PC-9 (cell line): Measurements from ENCODE around the gene ERC1. TPM values are rescaled to one million over a fixed set of nuclear protein-coding genes. Genes with fewer than 3 reads are reported as not detected.

Experiments
- BruUV-seq: library from RNA; stranded (reverse); fragments of 400-500 nt; replicated peaks from 2 replicates; lab custom pipeline; 2021; lab: Mats Ljungman, UMichigan
- CTCF ChIA-PET: fragments of 300-600 bp; sonication (Branson Sonifier 250); formaldehyde crosslinking; loops from one replicate; lab custom pipeline; 2022; ENCODE audit warnings: antibody characterized with exemption; lab: Charles Lee
- POLR2A ChIA-PET: fragments of 300-600 bp; sonication (Branson Sonifier 250); formaldehyde crosslinking; loops from one replicate; lab custom pipeline; 2022; ENCODE audit warnings: antibody characterized with exemption; ENCODE audit not compliant: unreplicated experiment; lab: Charles Lee
- DNase-seq, 2 experiments: peaks; one replicate each; pipeline versions ENCODE4 v3.0.0 to v3.0.0-alpha.2; 2015 to 2022; ENCODE audit warnings: mixed read lengths in 1 of 2
- H2AFZ ChIP-seq: fragments of 200-600 bp; sonication (generic); 2 replicates; pipeline ENCODE4 v1.8.1; 2017; ENCODE audit warnings: antibody characterized with exemption
- H3F3A ChIP-seq: fragments of 200-600 bp; sonication (generic); 2 replicates; pipeline ENCODE4 v1.8.1; 2017; ENCODE audit warnings: antibody characterized with exemption, mild to moderate bottlenecking, low read depth; ENCODE audit not compliant: insufficient read depth
- H3K27ac ChIP-seq: fragments of 200-600 bp; sonication (generic); 2 replicates; pipeline ENCODE4 v1.6.1; 2016; ENCODE audit warnings: mixed run types
- H3K27me3 ChIP-seq: fragments of 200-600 bp; sonication (generic); 2 replicates; pipeline ENCODE4 v1.6.1; 2016; ENCODE audit warnings: low read depth, mixed run types; ENCODE audit not compliant: insufficient read depth
- H3K36me3 ChIP-seq: fragments of 200-600 bp; sonication (generic); 2 replicates; pipeline ENCODE4 v1.6.1; 2016; ENCODE audit warnings: low read depth, mixed run types
- H3K4me1 ChIP-seq: fragments of 200-600 bp; sonication (generic); replicated peaks from 2 replicates; pipeline ENCODE4 v1.6.1; 2016; ENCODE audit warnings: mixed run types; ENCODE audit not compliant: insufficient read depth
- H3K4me2 ChIP-seq: fragments of 200-600 bp; sonication (generic); 2 replicates; pipeline ENCODE4 v1.6.1; 2017; ENCODE audit warnings: mixed run types
- H3K4me3 ChIP-seq: fragments of 200-600 bp; sonication (generic); 2 replicates; pipeline ENCODE4 v1.6.1; 2016; ENCODE audit warnings: mixed run types
- H3K79me2 ChIP-seq: fragments of 200-600 bp; sonication (generic); 2 replicates; pipeline ENCODE4 v1.6.1; 2017; ENCODE audit warnings: low read depth, mixed run types
- H3K9me2 ChIP-seq: fragments of 200-600 bp; sonication (generic); 2 replicates; pipeline ENCODE4 v1.8.1; 2017; ENCODE audit warnings: mild to moderate bottlenecking; ENCODE audit not compliant: insufficient read depth
- H3K9me3 ChIP-seq: fragments of 200-600 bp; sonication (generic); 2 replicates; pipeline ENCODE4 v1.8.1; 2016; ENCODE audit warnings: low read depth; ENCODE audit not compliant: insufficient read depth
- H4K20me1 ChIP-seq: fragments of 200-600 bp; sonication (generic); 2 replicates; pipeline ENCODE4 v1.8.1; 2017; ENCODE audit not compliant: insufficient read depth
- EZH2 ChIP-seq: fragments of 200-600 bp; sonication (generic); IDR thresholded peaks from 2 replicates; pipeline ENCODE4 v1.8.0; 2017; ENCODE audit warnings: antibody characterized with exemption, low read depth
- intact Hi-C: fragments of 100-400 bp; cut with micrococcal nuclease; formaldehyde crosslinking; loops from one replicate; pipeline ENCODE4 v1.10.0; 2022; ENCODE audit not compliant: unreplicated experiment
- total RNA-seq: library from RNA; stranded (reverse); gene quantifications from 2 replicates; pipeline ENCODE4 v1.2.3, GENCODE V29; 2021
- TF ChIP-seq, protein P1 (sequence below): fragments of 200-600 bp; sonication (generic); conservative IDR thresholded peaks from 2 replicates; pipeline ENCODE4 v1.6.1; 2017; ENCODE audit warnings: mixed run types, antibody characterized with exemption, mild to moderate bottlenecking, moderate library complexity

Gene ERC1
- total RNA-seq, 1 experiment from 2014 or later: 52.0 TPM

DNA sequence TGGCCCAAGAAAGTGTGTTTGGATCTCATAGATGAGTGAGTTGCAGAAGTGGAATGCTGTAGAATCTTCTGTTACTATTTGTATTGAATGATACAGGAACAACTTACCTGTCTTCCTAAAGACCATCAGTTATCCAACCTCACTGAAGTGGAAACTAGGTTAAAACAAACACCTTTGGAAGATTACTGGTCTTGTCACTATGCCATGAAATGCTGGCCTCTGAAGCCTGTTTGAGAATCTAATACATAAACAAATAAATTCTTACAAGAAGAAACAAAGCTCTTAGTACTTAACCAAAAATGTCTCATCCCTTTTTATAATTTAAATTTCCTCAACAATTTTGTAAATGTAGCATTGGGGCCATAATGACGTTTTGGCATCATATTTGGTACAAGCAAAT, 448.2 kb downstream of the ERC1 start:
- Histone ChIP-seq H3K9me3 (no peaks in the 10 kb centered on the region), H3F3A (no peaks in the 10 kb centered on the region), H4K20me1 (no peaks in the 10 kb centered on the region), H3K36me3 (no peaks in the 10 kb centered on the region), H3K4me2 (no peak overlapping the region), H3K9me2 (no peaks in the 10 kb centered on the region), H2AFZ (no peak overlapping the region), H3K27ac (no peak overlapping the region), H3K4me1 (no peaks in the 10 kb centered on the region), H3K27me3 (no peaks in the 10 kb centered on the region), H3K4me3 (no peak overlapping the region), H3K79me2 (no peaks in the 10 kb centered on the region)
- intact Hi-C loops: no loop called here
- DNase-seq: no peak
- no peak for TF ChIP-seq EZH2
- TF ChIP-seq, protein P1, sequence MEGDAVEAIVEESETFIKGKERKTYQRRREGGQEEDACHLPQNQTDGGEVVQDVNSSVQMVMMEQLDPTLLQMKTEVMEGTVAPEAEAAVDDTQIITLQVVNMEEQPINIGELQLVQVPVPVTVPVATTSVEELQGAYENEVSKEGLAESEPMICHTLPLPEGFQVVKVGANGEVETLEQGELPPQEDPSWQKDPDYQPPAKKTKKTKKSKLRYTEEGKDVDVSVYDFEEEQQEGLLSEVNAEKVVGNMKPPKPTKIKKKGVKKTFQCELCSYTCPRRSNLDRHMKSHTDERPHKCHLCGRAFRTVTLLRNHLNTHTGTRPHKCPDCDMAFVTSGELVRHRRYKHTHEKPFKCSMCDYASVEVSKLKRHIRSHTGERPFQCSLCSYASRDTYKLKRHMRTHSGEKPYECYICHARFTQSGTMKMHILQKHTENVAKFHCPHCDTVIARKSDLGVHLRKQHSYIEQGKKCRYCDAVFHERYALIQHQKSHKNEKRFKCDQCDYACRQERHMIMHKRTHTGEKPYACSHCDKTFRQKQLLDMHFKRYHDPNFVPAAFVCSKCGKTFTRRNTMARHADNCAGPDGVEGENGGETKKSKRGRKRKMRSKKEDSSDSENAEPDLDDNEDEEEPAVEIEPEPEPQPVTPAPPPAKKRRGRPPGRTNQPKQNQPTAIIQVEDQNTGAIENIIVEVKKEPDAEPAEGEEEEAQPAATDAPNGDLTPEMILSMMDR: no peak
- no TSS peak for BruUV-seq
- CTCF ChIA-PET: interaction anchor here (0.6 kb wide), 1 partner anchor 342 kb away, joined by 5 read pairs; no protein-coding TSS in a partner anchor
- POLR2A ChIA-PET: interaction anchor here (0.6 kb wide), 1 partner anchor 295 kb away, joined by 4 read pairs; no protein-coding TSS in a partner anchor

DNA sequence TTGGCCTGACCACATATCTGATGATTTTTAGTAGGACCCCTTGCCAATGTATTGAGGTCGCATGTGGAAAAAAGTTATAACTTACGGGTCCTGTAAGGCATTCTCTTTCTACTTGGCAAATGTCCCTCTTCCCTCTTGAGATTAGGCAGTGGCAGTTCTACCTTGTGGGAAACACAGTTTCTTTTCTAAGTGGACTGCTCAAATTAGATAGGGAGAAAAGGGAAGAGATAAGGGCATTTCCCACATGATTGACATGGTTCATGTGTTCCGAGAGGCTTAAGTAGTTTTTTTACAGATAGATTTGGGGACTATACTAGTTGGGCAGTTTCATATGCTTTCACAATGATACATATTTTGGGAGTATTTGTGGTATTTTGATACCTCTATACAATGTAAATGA, 448.7 kb downstream of the ERC1 start:
- Histone ChIP-seq H2AFZ (no peak overlapping the region), H3K9me2 (no peaks in the 10 kb centered on the region), H3K4me3 (no peak overlapping the region), H3K9me3 (no peaks in the 10 kb centered on the region), H3K79me2 (no peaks in the 10 kb centered on the region), H3K4me2 (no peak overlapping the region), H3K27me3 (no peaks in the 10 kb centered on the region), H3K27ac (no peak overlapping the region), H4K20me1 (no peaks in the 10 kb centered on the region), H3F3A (no peaks in the 10 kb centered on the region), H3K4me1 (no peaks in the 10 kb centered on the region), H3K36me3 (no peaks in the 10 kb centered on the region)
- CTCF ChIA-PET: interaction anchor here (0.6 kb wide), 1 partner anchor 342 kb away, joined by 5 read pairs; no protein-coding TSS in a partner anchor
- TF ChIP-seq, protein P1: no peak
- no peak for TF ChIP-seq EZH2
- BruUV-seq: no TSS peak
- POLR2A ChIA-PET: interaction anchor here (0.6 kb wide), 1 partner anchor 296 kb away, joined by 4 read pairs; no protein-coding TSS in a partner anchor
- intact Hi-C loops: no loop called here
- no peak for DNase-seq

DNA sequence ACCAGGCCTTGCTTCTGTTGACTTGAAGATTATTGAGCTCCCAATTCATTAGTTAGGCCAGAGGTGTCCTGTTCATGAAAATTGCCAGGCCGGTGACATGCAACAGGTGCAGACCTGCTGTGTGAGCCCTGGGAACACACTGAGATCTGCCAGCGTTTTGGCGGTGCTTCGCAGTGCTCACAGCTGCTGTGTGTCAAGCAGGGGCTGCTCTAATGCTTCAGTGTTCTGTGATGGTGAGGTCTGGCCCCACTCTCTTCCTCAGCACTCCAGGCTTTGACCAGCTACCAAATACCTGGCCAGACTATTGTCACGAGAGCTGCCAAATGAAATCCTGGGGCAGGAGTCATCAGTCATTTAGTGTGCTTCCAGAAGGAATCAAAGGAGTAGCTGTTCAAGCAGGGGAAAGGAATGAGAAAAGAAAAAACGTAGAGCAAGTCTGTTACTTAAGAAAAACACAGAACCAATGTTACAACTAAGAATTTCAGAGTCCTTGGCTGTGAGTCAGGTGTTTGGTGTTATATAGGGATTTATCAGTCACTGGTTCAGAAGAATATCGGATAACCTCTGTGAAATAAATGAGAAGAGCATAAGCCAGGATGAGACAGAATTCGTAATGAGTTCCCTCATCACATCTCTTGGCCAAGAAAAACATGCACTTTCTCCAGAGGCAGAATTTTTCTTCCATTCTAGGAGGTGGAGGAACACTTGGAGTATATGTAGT, 452.6 kb downstream of the ERC1 start:
- Histone ChIP-seq H3K9me2 (no peaks in the 10 kb centered on the region), H3K27ac (no peak overlapping the region), H4K20me1 (no peaks in the 10 kb centered on the region), H3K9me3 (no peaks in the 10 kb centered on the region), H3K79me2 (no peaks in the 10 kb centered on the region), H3K4me2 (no peak overlapping the region), H3K4me3 (no peak overlapping the region), H3K36me3 (no peaks in the 10 kb centered on the region), H3F3A (no peaks in the 10 kb centered on the region), H2AFZ (no peak overlapping the region), H3K27me3 (no peaks in the 10 kb centered on the region), H3K4me1 (no peaks in the 10 kb centered on the region)
- ChIA-PET CTCF (interaction anchor here (1.1 kb wide), 1 partner anchor 326 kb away, joined by 4 read pairs; no protein-coding TSS in a partner anchor), POLR2A (interaction anchor here (0.6 kb wide), 3 partner anchors 25 to 275 kb away, joined by 4 to 18 read pairs (median 7); no protein-coding TSS in a partner anchor)
- no peak for TF ChIP-seq EZH2
- TF ChIP-seq, protein P1: no peak
- no peak for DNase-seq
- intact Hi-C loops: no loop called here
- BruUV-seq: no TSS peak
